ENCODE results near the gene CLDN7.

DNA sequence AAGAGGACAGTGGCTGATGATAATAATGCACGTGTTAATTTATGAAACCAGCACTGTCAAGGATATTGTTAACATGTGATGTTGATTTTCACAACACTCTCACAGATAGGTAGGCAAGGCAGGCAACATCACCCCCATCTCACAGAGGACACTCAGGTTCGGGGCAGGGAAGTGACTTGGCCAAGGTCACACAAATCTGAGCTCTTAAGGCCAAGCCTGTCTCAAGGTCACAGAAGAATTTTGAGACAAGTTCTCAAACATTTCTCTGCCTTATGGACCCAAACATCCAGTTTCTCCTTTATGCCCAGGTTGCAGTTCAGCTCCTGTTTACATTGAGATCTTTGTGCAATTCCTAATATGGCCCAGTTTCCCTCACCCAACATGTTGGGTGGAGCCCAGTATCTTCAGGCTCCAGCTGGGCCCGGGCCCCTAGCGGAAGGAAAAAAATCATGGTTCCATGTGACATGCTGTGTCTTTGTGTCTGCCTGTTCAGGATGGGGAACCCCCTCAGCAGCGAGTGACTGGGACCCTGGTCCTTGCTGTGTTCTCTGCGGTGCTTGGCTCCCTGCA lies 20.6 kb upstream of the CLDN7 start:
- TF ChIP-seq, protein P1, sequence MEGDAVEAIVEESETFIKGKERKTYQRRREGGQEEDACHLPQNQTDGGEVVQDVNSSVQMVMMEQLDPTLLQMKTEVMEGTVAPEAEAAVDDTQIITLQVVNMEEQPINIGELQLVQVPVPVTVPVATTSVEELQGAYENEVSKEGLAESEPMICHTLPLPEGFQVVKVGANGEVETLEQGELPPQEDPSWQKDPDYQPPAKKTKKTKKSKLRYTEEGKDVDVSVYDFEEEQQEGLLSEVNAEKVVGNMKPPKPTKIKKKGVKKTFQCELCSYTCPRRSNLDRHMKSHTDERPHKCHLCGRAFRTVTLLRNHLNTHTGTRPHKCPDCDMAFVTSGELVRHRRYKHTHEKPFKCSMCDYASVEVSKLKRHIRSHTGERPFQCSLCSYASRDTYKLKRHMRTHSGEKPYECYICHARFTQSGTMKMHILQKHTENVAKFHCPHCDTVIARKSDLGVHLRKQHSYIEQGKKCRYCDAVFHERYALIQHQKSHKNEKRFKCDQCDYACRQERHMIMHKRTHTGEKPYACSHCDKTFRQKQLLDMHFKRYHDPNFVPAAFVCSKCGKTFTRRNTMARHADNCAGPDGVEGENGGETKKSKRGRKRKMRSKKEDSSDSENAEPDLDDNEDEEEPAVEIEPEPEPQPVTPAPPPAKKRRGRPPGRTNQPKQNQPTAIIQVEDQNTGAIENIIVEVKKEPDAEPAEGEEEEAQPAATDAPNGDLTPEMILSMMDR (IDR thresholded peaks at IDR 0.05): peak in 3 of 4 experiments; percentile 35 to 65 (median 57)
- no peak for TF ChIP-seq POLR2A (IDR thresholded peaks at IDR 0.05)
- peak; percentile 57 for TF ChIP-seq POLR2AphosphoS5 (IDR thresholded peaks at IDR 0.05)
- no peak for TF ChIP-seq EP300 (IDR thresholded peaks at IDR 0.05)

Data from gastroesophageal sphincter (tissue), 3 donors.